ENCODE results near the gene CRELD2.

Gene CRELD2

GRCh38 chr22:49879871-49880270, 38.6 kb upstream of the CRELD2 start:
- no peaks in the 10 kb centered on the region for H3K27me3 ChIP-seq (ENCODE audit: control insufficient read depth in 5 of 5, insufficient read depth in 4 of 5, low read length in 5 of 5)
- no peak overlapping the region for H3K9ac ChIP-seq (ENCODE audit: low read length in 5 of 5)
- no peaks in the 10 kb centered on the region for H3K9me3 ChIP-seq (ENCODE audit: control insufficient read depth in 5 of 5, low read length in 5 of 5)
- H3K27ac ChIP-seq (ENCODE audit: low read depth, low read length), result no peak overlapping the region
- peaks cover 4 to 16% (median 8%) of the 10 kb centered on the region in 5 donors for H3K36me3 ChIP-seq (ENCODE audit: control insufficient read depth in 5 of 5, insufficient read depth in 5 of 5, low read length in 5 of 5)
- H3K4me1 ChIP-seq (ENCODE audit: control insufficient read depth in 5 of 5, insufficient read depth in 5 of 5, low read length in 5 of 5), result peaks cover 0 to 8% (median 0%) of the 10 kb centered on the region in 5 donors
- no peak overlapping the region for H3K4me3 ChIP-seq (ENCODE audit: low read depth in 1 of 5, low read length in 5 of 5)

- H3K27ac ChIP-seq (ENCODE audit: low read depth, low read length), result no peak overlapping the region
- H3K4me3 ChIP-seq (ENCODE audit: low read depth in 1 of 5, low read length in 5 of 5), result no peak overlapping the region
- no peaks in the 10 kb centered on the region for H3K9me3 ChIP-seq (ENCODE audit: control insufficient read depth in 5 of 5, low read length in 5 of 5)
- no peak overlapping the region for H3K9ac ChIP-seq (ENCODE audit: low read length in 5 of 5)
- H3K36me3 ChIP-seq (ENCODE audit: control insufficient read depth in 5 of 5, insufficient read depth in 5 of 5, low read length in 5 of 5), result peaks cover 4 to 19% (median 10%) of the 10 kb centered on the region in 5 donors
- no peaks in the 10 kb centered on the region for H3K27me3 ChIP-seq (ENCODE audit: control insufficient read depth in 5 of 5, insufficient read depth in 4 of 5, low read length in 5 of 5)
- H3K4me1 ChIP-seq (ENCODE audit: control insufficient read depth in 5 of 5, insufficient read depth in 5 of 5, low read length in 5 of 5), result peaks cover 0 to 8% (median 0%) of the 10 kb centered on the region in 5 donors
Measured at GRCh38 chr22:49880281-49880680, 38.2 kb upstream of the CRELD2 start.

GRCh38 chr22:49881856-49882255, 36.6 kb upstream of the CRELD2 start:
- H3K9me3 ChIP-seq (ENCODE audit: control insufficient read depth in 5 of 5, low read length in 5 of 5), result no peaks in the 10 kb centered on the region
- no peak overlapping the region for H3K4me3 ChIP-seq (ENCODE audit: low read depth in 1 of 5, low read length in 5 of 5)
- H3K9ac ChIP-seq (ENCODE audit: low read length in 5 of 5), result no peak overlapping the region
- H3K27ac ChIP-seq (ENCODE audit: low read depth, low read length), result no peak overlapping the region
- peaks cover 0 to 35% (median 25%) of the 10 kb centered on the region in 5 donors for H3K36me3 ChIP-seq (ENCODE audit: control insufficient read depth in 5 of 5, insufficient read depth in 5 of 5, low read length in 5 of 5)
- H3K27me3 ChIP-seq (ENCODE audit: control insufficient read depth in 5 of 5, insufficient read depth in 4 of 5, low read length in 5 of 5), result no peaks in the 10 kb centered on the region
- peaks cover 0 to 8% (median 0%) of the 10 kb centered on the region in 5 donors for H3K4me1 ChIP-seq (ENCODE audit: control insufficient read depth in 5 of 5, insufficient read depth in 5 of 5, low read length in 5 of 5)

GRCh38 chr22:49882519-49883293, 35.7 kb upstream of the CRELD2 start:
- Histone ChIP-seq H3K27ac (ENCODE audit: low read depth, low read length) (no peak overlapping the region), H3K36me3 (ENCODE audit: control insufficient read depth in 5 of 5, insufficient read depth in 5 of 5, low read length in 5 of 5) (peaks cover 0 to 43% (median 30%) of the 10 kb centered on the region in 5 donors), H3K27me3 (ENCODE audit: control insufficient read depth in 5 of 5, insufficient read depth in 4 of 5, low read length in 5 of 5) (no peaks in the 10 kb centered on the region), H3K9me3 (ENCODE audit: control insufficient read depth in 5 of 5, low read length in 5 of 5) (no peaks in the 10 kb centered on the region), H3K4me3 (ENCODE audit: low read depth in 1 of 5, low read length in 5 of 5) (no peak overlapping the region), H3K4me1 (ENCODE audit: control insufficient read depth in 5 of 5, insufficient read depth in 5 of 5, low read length in 5 of 5) (peaks cover 0 to 8% (median 0%) of the 10 kb centered on the region in 5 donors), H3K9ac (ENCODE audit: low read length in 5 of 5) (no peak overlapping the region)

- H3K4me1 ChIP-seq (ENCODE audit: control insufficient read depth in 5 of 5, insufficient read depth in 5 of 5, low read length in 5 of 5), result peaks cover 0 to 8% (median 0%) of the 10 kb centered on the region in 5 donors
- no peak overlapping the region for H3K4me3 ChIP-seq (ENCODE audit: low read depth in 1 of 5, low read length in 5 of 5)
- H3K27me3 ChIP-seq (ENCODE audit: control insufficient read depth in 5 of 5, insufficient read depth in 4 of 5, low read length in 5 of 5), result no peaks in the 10 kb centered on the region
- H3K9ac ChIP-seq (ENCODE audit: low read length in 5 of 5), result no peak overlapping the region
- no peak overlapping the region for H3K27ac ChIP-seq (ENCODE audit: low read depth, low read length)
- no peaks in the 10 kb centered on the region for H3K9me3 ChIP-seq (ENCODE audit: control insufficient read depth in 5 of 5, low read length in 5 of 5)
- peaks cover 0 to 45% (median 32%) of the 10 kb centered on the region in 5 donors for H3K36me3 ChIP-seq (ENCODE audit: control insufficient read depth in 5 of 5, insufficient read depth in 5 of 5, low read length in 5 of 5)
Measured at GRCh38 chr22:49883294-49883640, 35.2 kb upstream of the CRELD2 start.

- Histone ChIP-seq H3K36me3 (ENCODE audit: control insufficient read depth in 5 of 5, insufficient read depth in 5 of 5, low read length in 5 of 5) (peaks cover 0 to 45% (median 32%) of the 10 kb centered on the region in 5 donors), H3K27me3 (ENCODE audit: control insufficient read depth in 5 of 5, insufficient read depth in 4 of 5, low read length in 5 of 5) (no peaks in the 10 kb centered on the region), H3K4me3 (ENCODE audit: low read depth in 1 of 5, low read length in 5 of 5) (no peak overlapping the region), H3K9me3 (ENCODE audit: control insufficient read depth in 5 of 5, low read length in 5 of 5) (no peaks in the 10 kb centered on the region), H3K9ac (ENCODE audit: low read length in 5 of 5) (no peak overlapping the region), H3K27ac (ENCODE audit: low read depth, low read length) (no peak overlapping the region), H3K4me1 (ENCODE audit: control insufficient read depth in 5 of 5, insufficient read depth in 5 of 5, low read length in 5 of 5) (peaks cover 0 to 8% (median 0%) of the 10 kb centered on the region in 5 donors)
Measured at GRCh38 chr22:49884075-49884474, 34.4 kb upstream of the CRELD2 start.

- H3K36me3 ChIP-seq (ENCODE audit: control insufficient read depth in 5 of 5, insufficient read depth in 5 of 5, low read length in 5 of 5), result peaks cover 0 to 45% (median 36%) of the 10 kb centered on the region in 5 donors
Measured at GRCh38 chr22:49884503-49885260, 33.8 kb upstream of the CRELD2 start.

GRCh38 chr22:49885281-49885680, 33.2 kb upstream of the CRELD2 start:
- Histone ChIP-seq H3K9me3 (ENCODE audit: control insufficient read depth in 5 of 5, low read length in 5 of 5) (peaks cover 0 to 2% (median 0%) of the 10 kb centered on the region in 5 donors), H3K27ac (ENCODE audit: low read depth, low read length) (no peak overlapping the region), H3K4me3 (ENCODE audit: low read depth in 1 of 5, low read length in 5 of 5) (no peak overlapping the region), H3K9ac (ENCODE audit: low read length in 5 of 5) (no peak overlapping the region), H3K4me1 (ENCODE audit: control insufficient read depth in 5 of 5, insufficient read depth in 5 of 5, low read length in 5 of 5) (peaks cover 0 to 5% (median 0%) of the 10 kb centered on the region in 5 donors), H3K27me3 (ENCODE audit: control insufficient read depth in 5 of 5, insufficient read depth in 4 of 5, low read length in 5 of 5) (no peaks in the 10 kb centered on the region), H3K36me3 (ENCODE audit: control insufficient read depth in 5 of 5, insufficient read depth in 5 of 5, low read length in 5 of 5) (peaks cover 0 to 45% (median 36%) of the 10 kb centered on the region in 5 donors)

More at GRCh38 chr22:49884503-49885260, 33.8 kb upstream of the CRELD2 start:
- Histone ChIP-seq H3K9ac (ENCODE audit: low read length in 5 of 5) (no peak overlapping the region), H3K27me3 (ENCODE audit: control insufficient read depth in 5 of 5, insufficient read depth in 4 of 5, low read length in 5 of 5) (no peaks in the 10 kb centered on the region), H3K4me3 (ENCODE audit: low read depth in 1 of 5, low read length in 5 of 5) (no peak overlapping the region), H3K9me3 (ENCODE audit: control insufficient read depth in 5 of 5, low read length in 5 of 5) (peaks cover 0 to 2% (median 0%) of the 10 kb centered on the region in 5 donors), H3K27ac (ENCODE audit: low read depth, low read length) (no peak overlapping the region), H3K4me1 (ENCODE audit: control insufficient read depth in 5 of 5, insufficient read depth in 5 of 5, low read length in 5 of 5) (peaks cover 0 to 8% (median 0%) of the 10 kb centered on the region in 5 donors)

- Histone ChIP-seq H3K36me3 (ENCODE audit: control insufficient read depth in 5 of 5, insufficient read depth in 5 of 5, low read length in 5 of 5) (peaks cover 0 to 45% (median 36%) of the 10 kb centered on the region in 5 donors), H3K27me3 (ENCODE audit: control insufficient read depth in 5 of 5, insufficient read depth in 4 of 5, low read length in 5 of 5) (no peaks in the 10 kb centered on the region), H3K9ac (ENCODE audit: low read length in 5 of 5) (no peak overlapping the region), H3K27ac (ENCODE audit: low read depth, low read length) (no peak overlapping the region), H3K4me1 (ENCODE audit: control insufficient read depth in 5 of 5, insufficient read depth in 5 of 5, low read length in 5 of 5) (no peaks in the 10 kb centered on the region), H3K9me3 (ENCODE audit: control insufficient read depth in 5 of 5, low read length in 5 of 5) (peaks cover 0 to 2% (median 0%) of the 10 kb centered on the region in 5 donors), H3K4me3 (ENCODE audit: low read depth in 1 of 5, low read length in 5 of 5) (no peak overlapping the region)
Measured at GRCh38 chr22:49885881-49886280, 32.6 kb upstream of the CRELD2 start.

All from subcutaneous abdominal adipose tissue (tissue), 5 donors.